Bronchial epithelial cell (primary cell): ENCODE data around the gene NPAS3. TPM values are rescaled to one million over a fixed set of nuclear protein-coding genes. Genes with fewer than 3 reads are reported as not detected.

Source experiments
- DNase-seq: peaks from one replicate; pipeline ENCODE4 v3.0.0-alpha.2; 2010; ENCODE audit warnings: low read depth
- FAIRE-seq: peaks from 2 replicates; lab custom pipeline; 2011; peaks lifted over from hg19 to GRCh38; lab: Jason Lieb, UNC
- H3K27me3 ChIP-seq: 2 replicates; pipeline ENCODE4 v1.5.1; 2011; ENCODE audit warnings: low read length; ENCODE audit not compliant: control insufficient read depth, insufficient read depth
- H3K36me3 ChIP-seq: 2 replicates; pipeline ENCODE4 v1.5.1; 2011; ENCODE audit warnings: low read length; ENCODE audit not compliant: control insufficient read depth, insufficient read depth
- H3K4me3 ChIP-seq: 2 replicates; pipeline ENCODE4 v1.5.1; 2011; ENCODE audit warnings: mild to moderate bottlenecking, low read depth, low read length, control low read depth
- CTCF ChIP-seq: IDR thresholded peaks from 2 replicates; pipeline ENCODE4 v1.5.1; 2011; ENCODE audit warnings: mild to moderate bottlenecking, moderate library complexity, low read length, control low read depth, inconsistent platforms; ENCODE audit not compliant: insufficient read depth, severe bottlenecking
- total RNA-seq: library from RNA; depleted of rRNA; stranded (reverse); fragments of >200 nt; gene quantifications from 2 replicates; pipeline ENCODE4 v1.2.1, GENCODE V29; 2014

The NPAS3 gene
- total RNA-seq, 1 donor from 2014 or later = not detected

DNA sequence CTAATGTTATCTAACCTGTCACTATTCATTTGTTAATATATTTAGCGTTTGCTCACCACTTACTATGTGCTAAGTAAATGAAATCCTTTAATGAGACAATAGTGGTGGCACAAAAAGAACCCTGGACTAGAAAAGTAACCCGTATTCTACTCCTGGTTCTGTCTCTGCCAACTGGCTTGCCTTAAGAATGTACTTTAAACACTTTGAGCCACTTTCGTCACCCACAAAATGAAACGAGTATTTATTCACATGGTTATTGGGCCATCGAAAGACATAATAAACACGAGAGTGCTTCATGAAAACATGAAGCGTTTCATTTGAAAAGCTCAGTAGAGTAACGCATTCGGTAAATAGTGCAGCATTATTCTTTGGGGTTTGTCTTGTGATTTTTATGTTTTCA is 757.5 kb downstream of the NPAS3 start:
- Histone ChIP-seq H3K27me3 (peaks cover 4% of the 10 kb centered on the region), H3K4me3 (no peak overlapping the region), H3K36me3 (no peaks in the 10 kb centered on the region)
- no peak for FAIRE-seq
- no peak for DNase-seq
- no peak for TF ChIP-seq CTCF

DNA sequence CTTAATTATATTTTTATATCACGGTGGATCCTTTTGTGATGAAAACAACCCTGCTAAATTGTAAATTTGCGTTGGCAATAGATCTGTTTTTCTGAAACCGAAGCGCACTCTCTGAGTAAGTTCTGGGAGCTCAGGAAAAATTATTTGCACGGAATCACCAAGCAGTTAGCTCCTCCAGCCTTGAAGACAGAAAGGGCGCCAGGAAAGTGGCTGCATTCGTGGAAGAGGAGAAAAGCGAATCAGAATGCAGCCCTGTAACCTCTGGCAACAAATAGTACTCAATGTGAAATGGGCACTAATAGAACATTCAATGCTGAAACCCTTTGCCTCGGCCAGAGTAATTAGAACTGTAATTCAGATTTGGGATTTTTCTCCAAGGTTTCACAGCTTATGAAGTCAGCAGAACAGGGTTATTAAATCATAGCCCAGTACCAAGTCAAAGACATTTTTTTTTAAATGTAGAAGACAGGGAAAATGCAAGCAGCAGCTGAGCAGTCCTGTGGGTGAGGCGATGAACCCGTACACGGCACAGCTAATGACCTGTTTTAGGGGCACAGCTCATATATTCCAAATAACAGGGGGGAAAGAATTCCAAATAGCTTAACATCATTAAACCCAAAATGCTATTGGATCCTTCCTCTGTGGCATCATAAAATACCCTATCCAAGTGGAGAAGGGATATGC is 760.8 kb downstream of the NPAS3 start:
- peaks cover 4% of the 10 kb centered on the region for H3K27me3 ChIP-seq
- no peaks in the 10 kb centered on the region for H3K36me3 ChIP-seq
- TF ChIP-seq CTCF = no peak
- FAIRE-seq (no peak), DNase-seq (no peak)
- H3K4me3 ChIP-seq = no peak overlapping the region

- no peak for FAIRE-seq
- no peak for TF ChIP-seq CTCF
- Histone ChIP-seq H3K36me3 (no peaks in the 10 kb centered on the region), H3K27me3 (peaks cover 4% of the 10 kb centered on the region), H3K4me3 (no peak overlapping the region)
- DNase-seq = no peak
These were observed 761.4 kb downstream of the NPAS3 start for GRCh38 chr14:33700052-33700451.

GRCh38 chr14:33702293-33702692 is 763.6 kb downstream of the NPAS3 start:
- Histone ChIP-seq H3K36me3 (no peaks in the 10 kb centered on the region), H3K4me3 (no peak overlapping the region), H3K27me3 (peaks cover 1% of the 10 kb centered on the region)
- TF ChIP-seq CTCF = no peak
- DNase-seq (no peak), FAIRE-seq (no peak)

DNA sequence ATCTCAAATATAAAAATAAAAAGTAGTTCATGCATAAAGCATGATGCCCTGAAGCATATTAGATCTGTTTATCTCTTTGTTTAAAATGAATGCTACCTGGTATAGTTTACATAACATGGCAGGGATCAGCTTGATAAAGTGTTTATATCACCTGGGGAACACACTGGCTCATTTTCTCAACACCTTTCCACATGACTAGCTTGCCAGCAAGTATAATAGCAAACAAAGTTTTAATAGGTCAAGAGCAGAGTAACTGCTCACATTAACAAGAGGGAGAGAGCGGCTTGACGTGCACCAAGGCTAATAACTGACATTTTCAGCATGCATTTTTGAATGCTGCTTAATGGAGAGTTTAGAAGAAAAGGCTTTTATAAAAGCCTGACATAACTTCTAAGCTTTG is 765.8 kb downstream of the NPAS3 start:
- FAIRE-seq = no peak
- no peak for DNase-seq
- no peaks in the 10 kb centered on the region for H3K36me3 ChIP-seq
- H3K27me3 ChIP-seq = peaks cover 4% of the 10 kb centered on the region
- no peak for TF ChIP-seq CTCF
- no peak overlapping the region for H3K4me3 ChIP-seq

- no peak overlapping the region for H3K4me3 ChIP-seq
- H3K36me3 ChIP-seq = no peaks in the 10 kb centered on the region
- DNase-seq = no peak
- peaks cover 6% of the 10 kb centered on the region for H3K27me3 ChIP-seq
- TF ChIP-seq CTCF = no peak
- FAIRE-seq = no peak
These were observed 766.8 kb downstream of the NPAS3 start for GRCh38 chr14:33705490-33705889.
